Measurements from ENCODE around the gene GRIA1.
"Not testable (repeated sequence)": the region's sequence is repeated elsewhere in the genome, so short reads cannot be mapped to it uniquely, and the experiment has no call there.

The GRIA1 gene

DNA sequence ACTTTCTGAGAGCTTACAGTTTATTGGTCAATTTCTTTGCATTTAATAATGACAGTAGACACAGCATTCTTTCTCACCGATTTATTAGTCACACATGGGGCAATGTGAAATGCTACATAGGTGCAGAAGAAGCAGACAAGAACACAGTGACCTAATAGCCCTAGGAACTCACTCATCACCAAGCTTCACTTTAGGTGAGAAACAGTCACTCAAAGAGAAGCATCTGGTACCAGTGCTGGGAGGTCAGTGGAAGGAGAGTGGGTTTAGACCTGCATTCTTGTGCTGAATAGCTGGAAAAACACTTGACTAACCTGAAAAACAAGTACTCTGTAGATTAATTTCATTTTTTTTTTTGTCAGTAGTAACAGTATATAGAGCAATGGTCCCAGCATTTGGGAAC is 179.6 kb downstream of the GRIA1 start:
- no peak for DNase-seq

DNA sequence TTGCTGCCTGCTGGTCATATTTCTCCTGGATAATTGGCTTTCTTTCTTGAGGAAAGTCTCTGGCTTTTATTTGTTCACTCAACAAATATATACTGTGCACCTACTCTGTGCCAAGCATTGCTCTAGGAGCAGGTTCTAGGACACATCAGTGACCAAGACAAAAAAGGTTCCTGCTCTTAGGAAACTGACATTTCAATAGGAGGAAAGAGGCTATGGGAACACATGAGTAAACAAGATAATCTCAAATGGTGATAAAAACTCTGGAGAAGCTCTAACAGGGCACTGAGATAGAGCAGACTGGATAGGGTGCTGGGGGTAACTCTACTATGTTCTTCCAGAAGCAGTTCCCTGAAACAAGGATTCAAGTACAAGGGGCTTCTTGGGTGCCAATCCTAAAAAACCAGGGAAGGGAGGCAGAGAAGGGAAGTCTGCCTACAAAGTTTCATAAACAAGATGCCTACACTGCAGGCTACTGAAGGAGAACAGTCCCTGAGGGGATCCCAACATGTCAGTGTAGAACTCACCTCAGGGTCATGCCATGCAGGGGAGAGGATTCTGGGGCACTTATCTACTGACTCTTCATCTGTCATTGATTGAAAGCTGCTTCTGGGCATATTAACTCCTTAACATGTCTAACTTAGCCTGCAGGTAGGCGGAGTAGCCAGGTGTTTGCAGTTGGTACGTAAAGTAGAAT is 181.3 kb downstream of the GRIA1 start:
- DNase-seq, result no peak

DNA sequence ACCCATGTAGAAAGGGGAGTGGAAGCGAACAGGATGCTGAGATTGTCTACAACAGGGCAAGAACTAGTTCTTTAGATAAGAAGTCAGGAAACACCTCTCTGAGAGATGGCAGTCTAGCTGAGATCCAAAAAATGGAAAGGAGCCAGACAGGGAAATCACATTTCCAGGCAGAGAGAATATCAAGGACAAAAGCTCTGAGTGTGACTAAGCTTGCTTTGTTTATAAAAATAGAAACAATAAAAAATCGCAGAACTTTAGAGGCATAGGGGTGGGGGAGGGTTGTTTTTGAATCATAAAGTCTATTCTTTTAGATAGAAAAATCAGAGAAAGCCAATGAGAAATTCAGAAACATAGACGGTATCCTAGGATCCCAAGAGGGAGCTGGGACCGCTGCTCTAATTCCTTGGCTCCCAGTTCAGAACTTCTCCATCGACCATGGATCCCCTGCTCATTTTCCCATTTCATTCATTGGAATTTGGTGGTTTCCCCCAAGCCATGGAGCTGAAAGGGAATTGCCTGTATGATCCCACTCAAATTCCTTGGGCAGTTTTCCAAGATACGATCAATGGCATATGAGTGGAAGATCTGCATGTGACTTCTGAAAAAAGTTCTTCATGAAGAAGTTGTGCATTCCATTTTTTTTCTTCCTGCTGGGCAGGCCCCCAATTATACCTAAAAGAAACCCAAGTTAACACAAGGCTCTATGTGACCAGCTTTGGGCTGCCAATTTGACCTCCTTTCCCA is 182.0 kb downstream of the GRIA1 start:
- DNase-seq, result no peak

DNA sequence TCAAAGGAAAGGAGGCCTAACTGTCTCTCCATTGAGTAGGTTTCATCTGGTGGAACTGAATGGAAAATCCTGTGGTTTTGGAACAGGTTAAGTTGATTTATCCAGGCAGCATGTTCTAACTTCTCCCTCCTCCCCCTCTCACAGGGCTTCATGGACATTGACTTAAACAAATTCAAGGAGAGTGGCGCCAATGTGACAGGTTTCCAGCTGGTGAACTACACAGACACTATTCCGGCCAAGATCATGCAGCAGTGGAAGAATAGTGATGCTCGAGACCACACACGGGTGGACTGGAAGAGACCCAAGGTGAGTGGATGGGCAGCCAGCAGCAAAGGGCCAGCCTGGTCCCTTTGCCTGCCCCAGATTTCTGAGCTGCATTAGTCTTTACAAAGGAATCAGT is 183.9 kb downstream of the GRIA1 start:
- DNase-seq, result no peak

DNA sequence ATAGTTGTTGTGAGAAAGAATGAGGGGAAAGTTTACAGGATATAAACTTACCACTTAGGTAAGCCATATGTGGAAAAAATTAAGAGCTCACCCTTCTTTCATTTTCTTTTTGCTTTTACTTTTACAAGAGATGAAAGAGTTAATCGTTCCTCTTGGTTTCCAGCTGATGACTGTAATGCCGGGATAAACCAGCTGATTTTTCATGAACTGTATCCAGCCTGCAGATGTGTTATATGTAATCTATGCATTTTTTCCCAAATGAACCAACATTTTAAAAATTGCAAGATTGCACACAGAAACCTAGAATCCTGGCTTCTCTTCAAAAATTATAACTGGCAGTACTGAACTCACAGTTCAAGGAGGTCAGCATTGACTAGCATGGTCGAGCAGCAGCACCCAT is 185.9 kb downstream of the GRIA1 start:
- no peak for DNase-seq

DNA sequence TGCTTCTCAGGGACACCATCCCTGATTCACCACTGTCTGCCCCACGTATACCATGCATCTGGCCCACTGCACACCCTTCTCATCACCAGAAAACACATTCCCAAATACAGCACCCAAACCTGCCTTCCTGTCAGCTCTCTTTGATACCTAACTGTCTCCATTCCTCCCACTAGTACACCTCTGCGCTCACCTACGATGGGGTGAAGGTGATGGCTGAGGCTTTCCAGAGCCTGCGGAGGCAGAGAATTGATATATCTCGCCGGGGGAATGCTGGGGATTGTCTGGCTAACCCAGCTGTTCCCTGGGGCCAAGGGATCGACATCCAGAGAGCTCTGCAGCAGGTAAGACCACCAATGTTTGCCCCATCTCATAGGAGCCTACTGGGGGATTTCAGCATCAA is 186.4 kb downstream of the GRIA1 start:
- no peak for DNase-seq

DNA sequence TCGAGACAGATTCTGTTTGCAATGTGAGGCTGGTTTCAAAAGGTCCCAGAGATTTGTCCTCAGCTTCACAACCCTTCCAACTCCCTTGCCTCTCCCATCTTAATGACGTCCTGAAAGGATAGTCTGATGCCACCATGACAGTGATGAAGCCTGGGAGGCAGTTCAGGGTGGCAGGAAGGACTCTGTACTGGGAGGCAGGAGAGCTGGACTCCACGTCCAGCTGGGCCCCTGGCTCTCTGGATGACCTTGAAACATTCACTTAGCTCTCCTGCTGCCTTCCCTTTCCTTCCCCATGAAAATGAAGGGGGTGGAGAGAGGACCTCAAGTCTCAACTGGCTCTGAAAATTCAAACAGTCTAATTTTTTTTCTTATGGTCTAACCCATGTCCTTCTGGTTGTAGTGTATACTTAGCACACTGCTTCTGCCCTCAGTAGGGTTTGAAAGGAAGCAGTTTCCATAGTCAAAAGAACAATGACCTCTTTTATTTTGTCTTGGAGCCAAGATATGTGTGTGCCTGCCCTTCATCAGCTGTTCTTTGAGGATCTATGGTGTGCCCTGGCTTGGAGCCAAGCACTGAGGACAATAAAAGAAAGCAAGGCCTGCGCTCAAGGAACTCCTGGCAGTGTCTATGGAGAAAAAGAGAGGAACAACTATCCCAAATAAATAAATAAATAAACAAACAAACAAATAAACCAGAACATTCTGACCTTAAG is 188.3 kb downstream of the GRIA1 start:
- DNase-seq, result no peak

DNA sequence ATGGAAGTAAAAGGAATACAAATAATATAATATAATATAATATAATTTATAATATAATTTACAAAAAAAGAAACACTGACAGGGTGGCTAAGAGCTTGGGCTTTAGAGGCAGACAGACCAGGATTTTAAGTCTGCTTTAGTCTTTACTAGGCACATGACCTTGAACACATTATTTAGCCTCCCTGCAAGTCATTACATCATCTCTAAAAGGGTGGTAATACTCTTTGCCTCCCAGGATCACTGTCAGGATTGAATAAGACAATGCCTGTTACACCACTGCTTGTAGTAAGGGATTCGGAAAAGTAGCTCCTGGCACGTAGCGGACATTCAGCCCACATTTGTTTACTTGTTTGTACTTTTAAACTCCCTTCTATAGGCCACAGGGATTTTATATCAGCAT is 199.8 kb downstream of the GRIA1 start:
- DNase-seq, result no peak

DNA sequence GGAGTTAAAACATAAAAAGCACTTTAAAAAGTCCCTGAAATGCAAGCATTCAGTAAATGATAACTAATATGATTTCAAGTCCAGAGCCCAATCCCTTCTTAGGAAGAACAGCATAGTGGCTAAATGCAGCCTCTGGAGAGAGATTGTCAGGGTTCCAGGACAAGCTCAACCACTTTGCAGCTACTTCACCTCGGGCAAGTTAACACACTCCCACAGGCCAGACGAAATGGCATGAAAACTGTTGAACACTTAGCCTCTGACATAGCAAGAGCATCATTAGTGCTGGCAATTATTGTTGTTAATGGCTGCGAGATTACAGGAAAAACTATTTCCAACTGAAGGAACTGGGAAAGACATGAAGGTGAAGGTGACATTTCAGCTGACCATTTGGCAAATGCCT is 205.8 kb downstream of the GRIA1 start:
- no peak for DNase-seq

DNA sequence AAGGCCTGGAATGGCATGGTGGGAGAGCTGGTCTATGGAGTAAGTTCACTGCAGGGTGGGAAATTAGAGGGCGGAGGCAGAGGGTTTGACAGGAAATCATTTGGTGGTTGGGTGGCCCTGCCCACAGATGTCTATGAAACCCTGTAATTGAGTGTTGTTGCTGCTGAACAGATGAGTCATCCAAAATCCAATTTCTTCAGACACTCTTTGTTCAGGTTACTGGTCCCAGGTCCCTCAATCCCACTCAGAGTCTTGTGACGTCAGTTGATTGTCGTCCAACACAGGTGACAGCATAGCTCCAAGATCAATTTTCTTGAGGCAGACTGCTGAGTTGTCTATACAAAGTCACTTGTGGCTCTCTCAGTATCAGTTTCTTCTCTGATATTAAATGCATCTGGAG is 208.6 kb downstream of the GRIA1 start:
- DNase-seq, result no peak

DNA sequence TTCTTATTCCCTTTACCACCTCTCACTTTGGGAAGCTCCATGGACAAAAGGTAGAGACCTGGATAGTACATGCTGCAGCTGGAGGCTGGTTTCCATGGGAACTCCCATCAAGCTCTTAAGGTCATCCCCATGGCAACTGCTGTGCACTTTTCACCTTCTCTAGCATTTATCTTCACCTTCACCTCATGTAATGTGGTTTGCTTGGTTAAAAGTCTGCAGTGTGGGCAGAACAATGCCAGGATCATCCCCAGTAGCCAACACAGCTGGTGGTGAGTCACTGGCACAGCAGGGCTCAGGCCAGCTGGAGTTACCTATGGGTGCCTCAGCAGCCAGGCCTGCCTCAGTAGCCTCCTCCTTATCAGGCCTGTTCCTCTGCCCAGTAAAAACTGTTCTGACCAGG is 210.5 kb downstream of the GRIA1 start:
- no peak for DNase-seq

DNA sequence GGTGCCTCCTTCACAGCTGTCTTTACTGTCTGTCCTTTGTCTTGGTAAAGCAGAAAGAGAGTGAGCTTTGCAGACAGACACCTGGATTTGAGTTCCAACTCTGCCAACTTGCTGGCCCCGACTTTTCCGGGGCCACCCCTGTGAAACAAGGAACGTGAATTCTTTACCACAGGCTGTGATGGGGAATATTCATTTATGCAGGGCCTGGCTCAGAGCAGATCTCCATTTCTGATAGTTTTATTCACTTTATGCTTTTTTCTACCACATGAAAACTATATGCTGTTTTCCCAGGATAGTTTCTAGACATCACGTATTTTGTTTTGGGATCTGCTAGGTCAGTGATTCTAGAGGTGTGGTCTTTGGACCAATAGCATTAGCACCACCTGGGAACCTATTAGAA is 211.8 kb downstream of the GRIA1 start:
- DNase-seq, result no peak

DNA sequence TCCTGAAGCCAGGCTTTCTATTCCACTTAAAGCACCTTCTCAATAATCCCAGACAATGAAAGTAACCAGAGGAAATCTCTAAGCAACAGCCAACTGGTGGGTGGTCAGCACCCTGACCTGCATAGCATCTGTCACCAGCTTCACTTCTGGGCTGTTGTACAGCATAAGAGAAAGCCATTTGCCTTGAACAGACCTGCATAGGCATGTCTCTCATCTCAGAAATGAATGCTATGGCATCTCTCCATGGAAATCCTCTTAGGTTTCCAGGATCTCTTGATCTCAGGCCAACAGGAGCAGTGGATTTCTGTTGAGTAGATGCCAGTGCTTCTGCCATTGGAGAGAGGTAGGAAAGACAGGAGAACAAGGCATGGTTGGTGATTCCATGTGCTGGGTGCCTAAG is 213.6 kb downstream of the GRIA1 start:
- DNase-seq, result no peak

DNA sequence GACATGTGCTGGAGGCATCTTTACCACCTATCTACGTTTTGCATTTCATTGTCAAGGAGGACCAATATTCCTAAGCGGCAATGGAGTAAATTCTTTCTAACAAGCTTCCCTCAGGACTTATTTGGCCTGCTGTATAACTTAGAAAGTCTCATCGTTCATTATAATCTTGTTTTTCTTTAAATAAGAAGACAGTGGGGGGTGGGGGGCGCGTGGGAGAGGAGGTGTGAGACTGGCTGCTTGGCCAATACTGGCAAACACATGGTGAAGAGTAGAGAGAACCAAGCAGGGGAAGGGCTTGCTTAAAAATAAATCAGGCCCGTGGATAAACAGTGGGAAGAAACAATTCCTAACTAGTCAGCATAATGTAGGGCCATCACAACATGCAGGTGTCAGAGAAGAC is 217.2 kb downstream of the GRIA1 start:
- DNase-seq, result no peak

DNA sequence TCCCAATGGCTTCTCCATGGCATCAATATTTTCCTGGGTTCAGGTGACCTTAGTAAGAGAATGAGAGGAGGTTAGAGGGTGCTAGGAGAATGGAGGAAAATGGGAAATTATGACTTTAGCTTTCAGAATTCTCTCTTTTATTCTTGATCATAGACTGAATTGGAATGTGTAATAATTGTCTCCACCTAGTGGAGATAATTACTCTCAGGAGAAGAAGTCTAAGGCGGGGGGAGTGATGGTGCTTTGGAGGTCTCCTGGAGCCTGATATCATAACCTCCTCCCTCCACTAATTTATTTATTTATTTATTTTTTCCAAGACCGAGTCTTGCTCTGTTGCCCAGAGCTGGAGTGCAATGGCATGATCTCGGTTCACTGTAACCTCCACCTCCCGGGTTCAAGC is 221.3 kb downstream of the GRIA1 start:
- no peak for DNase-seq

DNA sequence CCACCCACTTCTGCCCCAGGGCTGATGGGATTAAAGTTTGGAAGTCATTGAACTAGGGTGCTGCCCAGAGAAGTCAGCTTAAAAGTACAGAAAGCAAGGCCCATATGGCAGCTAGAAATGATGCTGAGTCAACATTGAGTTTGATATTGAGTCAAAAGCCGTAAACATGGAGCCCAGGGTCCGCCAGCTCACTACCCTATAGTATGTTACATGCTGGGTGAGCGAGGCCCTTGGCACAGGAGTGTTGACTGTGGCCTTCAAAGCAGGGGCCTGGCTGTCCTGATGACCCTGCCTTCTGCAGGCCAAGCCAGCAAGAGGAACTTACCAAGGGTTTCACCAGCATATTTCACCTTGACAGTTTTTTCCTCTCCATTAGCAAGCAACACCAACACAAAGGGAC is 222.5 kb downstream of the GRIA1 start:
- DNase-seq, result no peak

DNA sequence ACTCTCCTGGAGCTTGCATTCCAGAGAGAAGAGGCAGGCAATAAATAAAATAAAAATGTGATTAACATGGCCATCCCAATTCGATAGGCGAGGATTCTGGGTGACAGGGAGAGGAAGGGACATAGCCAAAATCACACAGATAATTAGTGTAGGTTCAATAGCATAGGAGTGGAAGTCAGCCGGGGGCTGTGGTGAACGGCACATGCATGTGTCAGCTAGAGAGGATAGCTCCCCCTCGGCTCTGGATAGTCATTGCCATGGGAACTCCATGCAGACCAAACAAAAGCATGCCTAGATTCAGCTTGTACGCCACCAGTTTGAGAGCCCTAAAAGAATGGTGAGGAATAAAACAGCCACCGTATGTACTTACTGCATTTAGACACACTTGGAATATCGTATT is 223.5 kb downstream of the GRIA1 start:
- no peak for DNase-seq

DNA sequence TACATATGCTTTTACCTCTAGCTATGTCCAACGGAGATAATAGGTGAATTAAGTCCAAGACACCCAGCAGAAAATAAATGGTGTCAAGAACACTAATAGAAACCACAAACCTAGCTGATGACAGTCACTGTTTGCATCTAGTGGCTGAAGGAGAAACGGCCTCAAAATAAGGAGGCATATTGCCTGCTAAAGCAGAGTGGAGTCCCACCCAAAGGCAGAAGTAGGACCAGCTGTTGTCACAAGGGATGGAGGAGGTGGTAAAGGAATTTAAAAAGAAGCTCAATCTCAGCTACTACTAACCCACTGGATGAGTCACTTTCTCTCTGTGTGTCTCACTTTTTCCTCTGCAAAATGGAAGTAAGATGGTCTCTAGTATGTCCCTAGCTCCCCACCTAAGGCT is 224.3 kb downstream of the GRIA1 start:
- no peak for DNase-seq

DNA sequence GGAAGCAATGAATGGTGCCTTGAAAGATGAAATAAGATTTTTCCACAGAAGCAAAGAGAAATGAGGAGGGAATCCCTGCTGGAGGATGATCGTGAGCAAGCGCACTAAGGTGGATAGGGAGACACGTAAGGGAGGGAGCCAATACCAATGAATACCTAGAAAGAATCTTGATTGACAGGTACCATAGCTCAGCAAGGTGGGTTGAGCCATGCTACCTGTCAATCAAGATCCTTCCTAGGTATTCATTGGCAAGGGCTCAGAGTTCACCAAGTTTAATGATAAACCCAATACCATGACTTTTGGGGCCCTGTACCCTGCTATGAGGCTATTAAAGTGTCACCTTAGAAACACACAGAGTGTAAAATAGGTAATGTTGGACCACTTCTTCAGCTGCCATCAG is 226.8 kb downstream of the GRIA1 start:
- DNase-seq, result no peak

DNA sequence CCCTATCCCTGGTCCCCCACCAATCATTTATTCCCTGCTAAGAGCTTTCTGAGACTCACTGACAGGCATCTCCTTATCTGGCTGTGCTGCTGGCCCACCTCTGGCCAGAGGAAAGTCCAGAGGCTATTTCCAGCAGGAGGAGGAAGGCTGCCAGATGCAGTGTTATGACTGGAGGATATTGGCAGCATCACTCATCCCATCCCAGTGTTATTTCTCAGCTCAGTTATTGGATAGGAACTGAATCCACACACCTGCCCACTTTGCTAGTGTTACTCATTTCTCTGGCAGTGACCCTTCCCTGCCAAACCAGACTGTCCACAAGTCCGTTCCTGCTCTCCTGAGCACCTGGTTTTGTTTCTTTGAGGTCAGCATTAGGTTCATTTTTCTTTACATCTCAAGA is 228.2 kb downstream of the GRIA1 start:
- DNase-seq, result no peak

DNA sequence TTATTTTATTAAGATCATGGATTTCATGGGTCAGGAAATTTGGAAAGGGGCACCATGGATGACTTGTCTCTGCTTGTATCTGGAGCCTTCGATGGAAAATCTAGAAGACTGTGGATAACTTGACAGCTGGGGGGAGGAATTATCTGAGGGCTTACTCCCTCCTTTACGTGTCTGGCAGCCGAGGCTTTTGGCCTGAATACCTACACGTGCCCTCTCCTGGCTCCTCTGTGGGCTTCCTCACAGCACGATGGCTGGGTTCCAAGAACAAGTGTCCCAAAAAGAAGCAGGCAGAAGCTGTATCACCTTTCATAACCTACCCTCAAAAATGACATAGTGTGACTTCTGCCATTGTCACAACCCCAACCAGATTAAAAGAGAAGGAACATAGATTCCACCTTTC is 228.9 kb downstream of the GRIA1 start:
- no peak for DNase-seq

DNA sequence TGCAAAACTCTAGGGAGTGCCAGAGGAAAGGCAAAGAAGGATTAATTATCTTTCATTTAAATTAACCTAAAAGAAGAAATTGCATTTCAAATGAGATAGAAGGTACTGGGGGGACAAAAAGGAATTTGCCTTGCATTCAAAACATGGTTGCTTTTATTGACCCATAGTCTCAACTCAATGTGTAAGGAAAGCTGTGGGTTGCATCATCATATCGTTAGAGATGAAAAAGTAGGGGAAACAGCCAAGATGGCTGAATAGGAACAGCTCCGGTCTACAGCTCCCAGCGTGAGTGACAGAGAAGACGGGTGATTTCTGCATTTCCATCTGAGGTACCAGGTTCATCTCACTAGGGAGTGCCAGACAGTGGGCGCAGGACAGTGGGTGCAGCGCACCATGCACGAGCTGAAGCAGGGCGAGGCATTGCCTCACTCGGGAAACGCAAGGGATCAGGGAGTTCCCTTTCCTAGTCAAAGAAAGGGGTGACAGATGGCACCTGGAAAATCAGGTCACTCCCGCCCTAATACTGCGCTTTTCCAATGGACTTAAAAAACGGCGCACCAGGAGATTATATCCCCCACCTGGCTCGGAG is 232.6 kb downstream of the GRIA1 start:
- not testable (repeated sequence) for DNase-seq

DNA sequence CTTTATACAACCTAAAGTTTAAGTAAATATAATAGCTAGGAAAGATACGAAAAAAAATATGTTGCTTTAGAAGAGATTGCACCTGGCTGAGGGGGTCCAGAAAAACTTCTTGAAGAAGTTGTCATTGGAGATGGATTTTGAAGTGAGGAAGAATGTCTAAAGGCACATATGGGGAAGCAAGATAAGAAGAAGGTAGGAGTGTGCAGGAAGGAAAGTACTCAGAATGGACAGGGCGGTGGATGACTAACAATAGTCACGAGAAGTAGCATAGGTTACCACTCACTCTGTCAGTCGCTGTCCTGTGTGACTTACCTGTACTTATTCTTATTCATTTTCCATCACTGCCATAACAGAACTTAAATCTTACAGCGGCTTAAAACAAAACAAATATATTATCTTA is 251.6 kb downstream of the GRIA1 start:
- DNase-seq, result no peak

DNA sequence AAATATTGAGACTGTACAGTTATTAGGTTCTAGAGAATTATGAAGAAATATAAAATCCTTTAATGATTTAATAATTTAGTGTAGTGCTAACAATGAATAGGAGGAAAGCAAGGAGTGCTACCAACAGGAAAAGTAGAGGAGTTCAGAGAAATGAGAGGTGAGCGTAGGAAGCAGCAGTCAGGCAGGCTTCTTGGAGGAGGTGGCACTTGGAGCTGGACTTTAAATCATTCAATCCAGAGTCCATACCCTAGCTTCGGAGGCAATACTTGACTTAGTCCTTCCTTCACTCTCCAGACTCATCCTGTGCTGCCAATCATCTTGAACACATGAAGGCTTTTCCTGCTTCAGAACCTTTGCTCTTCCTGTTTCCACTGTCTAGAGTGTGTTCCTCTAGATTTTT is 254.3 kb downstream of the GRIA1 start:
- no peak for DNase-seq

Measured in GOT3 (cell line).